HUDEP-2 (cell line): ENCODE measurements around the gene DUS2.
"Not testable (repeated sequence)": the region's sequence is repeated elsewhere in the genome, so short reads cannot be mapped to it uniquely, and the experiment has no call there.

Experiments used
- DNase-seq, 76 experiments: peaks; one replicate each; lab custom pipeline; 2025; ENCODE audit not compliant: unreplicated experiment in 76 of 76; lab: John Stamatoyannopoulos, UW

Gene DUS2

GRCh38 chr16:67998231-67998778, 24.8 kb upstream of the DUS2 start:
- DNase-seq: not testable (repeated sequence)

GRCh38 chr16:67998779-67999688, 24.1 kb upstream of the DUS2 start, which contains the start of gene DPEP2:
TSS of gene DPEP2 (minus strand) at chr16:67999484. CDS start at chr16:67993212, 6,272 bp downstream.
- DNase-seq: peak in 2 of 76 experiments; percentile 5 to 21

DNA sequence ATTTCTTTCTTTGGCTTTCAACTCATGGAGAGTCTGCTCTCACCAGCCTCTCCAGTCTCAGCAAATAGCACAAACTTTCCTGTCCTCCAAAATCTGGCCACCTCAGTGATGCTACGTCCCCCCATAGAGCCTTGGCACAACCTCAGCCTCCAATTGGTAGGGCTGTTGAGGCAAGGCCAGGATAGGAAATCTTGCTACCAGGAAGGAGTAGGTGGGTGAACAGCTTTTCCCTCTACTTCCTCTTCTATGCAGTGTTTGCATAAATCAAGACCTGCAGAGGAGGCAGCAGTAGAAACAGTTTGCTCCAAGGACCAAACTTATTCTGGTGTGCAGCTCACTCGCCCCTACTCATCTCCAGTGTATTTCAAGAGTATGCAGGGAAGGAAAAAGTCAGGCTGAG, 23.1 kb upstream of the DUS2 start:
- no peak for DNase-seq

GRCh38 chr16:68000450-68000849, 22.6 kb upstream of the DUS2 start:
- DNase-seq: no peak

GRCh38 chr16:68003031-68003430, 20.1 kb upstream of the DUS2 start:
- DNase-seq: no peak

GRCh38 chr16:68005211-68005610, 17.9 kb upstream of the DUS2 start:
- DNase-seq: no peak

GRCh38 chr16:68005786-68006286, 17.2 kb upstream of the DUS2 start:
- peak in 5 of 76 experiments; percentile 3 to 24 (median 12) for DNase-seq

DNA sequence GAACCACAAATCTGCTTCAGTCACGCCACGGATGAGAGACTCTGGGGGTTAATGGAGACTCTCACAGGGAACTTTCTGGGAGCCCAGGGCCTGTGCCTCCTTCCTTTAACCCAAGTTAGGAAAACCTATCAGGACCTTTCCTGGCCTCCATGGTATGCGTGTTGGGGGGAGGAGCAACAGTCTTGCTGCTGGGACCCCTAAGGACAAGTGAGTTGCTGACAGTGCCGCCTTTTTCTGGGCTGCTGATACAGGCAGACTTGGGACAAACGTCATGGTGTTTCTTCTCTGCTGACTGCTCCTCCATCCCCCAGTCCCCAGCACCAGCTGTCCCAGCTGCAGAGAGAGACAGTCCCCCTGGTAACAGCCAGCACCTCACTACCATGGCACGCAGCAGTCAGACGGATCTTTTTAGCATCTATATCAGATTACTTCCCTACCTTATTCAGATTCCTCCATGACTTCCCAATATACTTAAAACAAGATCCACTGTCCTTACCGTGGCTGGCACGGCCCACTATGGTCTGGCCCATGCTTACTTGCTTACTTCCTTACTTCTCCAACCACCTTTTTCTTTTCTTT, 13.8 kb upstream of the DUS2 start:
- DNase-seq: no peak

DNA sequence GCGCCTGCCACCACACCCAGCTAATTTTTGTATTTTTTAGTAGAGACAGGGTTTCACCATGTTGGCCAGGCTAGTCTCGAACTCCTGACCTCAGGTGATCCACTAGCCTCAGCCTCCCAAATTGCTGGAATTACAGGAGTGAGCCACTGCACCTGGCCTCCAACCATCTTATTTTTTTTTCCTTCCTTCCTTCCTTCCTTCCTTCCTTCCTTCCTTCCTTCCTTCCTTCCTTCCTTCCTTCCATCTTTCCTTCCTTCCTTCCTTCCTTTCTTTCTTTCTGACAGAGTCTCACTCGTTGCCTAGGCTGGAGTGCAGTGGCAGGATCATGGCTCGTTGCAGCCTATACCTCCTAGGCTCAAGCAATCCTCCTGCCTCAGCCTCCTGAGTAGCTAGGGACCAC, 13.2 kb upstream of the DUS2 start:
- DNase-seq: not testable (repeated sequence)

GRCh38 chr16:68013440-68013839, 9.6 kb upstream of the DUS2 start:
- no peak for DNase-seq

DNA sequence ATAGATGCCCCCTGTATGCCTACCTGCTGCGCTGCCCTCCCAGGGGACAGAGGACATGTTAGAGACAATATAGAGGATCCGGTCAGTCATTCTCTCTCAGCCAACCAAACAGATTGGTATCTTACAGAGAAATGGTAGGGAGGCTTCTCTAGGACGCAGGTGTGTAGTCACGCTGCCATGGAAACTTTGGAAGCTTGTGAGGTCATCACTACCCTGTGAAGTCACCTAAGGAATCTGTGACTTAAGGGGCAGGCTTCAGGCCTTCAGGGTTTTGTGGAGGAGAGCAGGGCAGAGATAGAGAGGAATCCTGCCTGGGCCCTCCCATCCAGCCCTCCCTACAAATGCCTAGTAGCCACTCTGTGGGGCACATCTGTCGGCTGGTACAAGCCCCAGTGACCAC, 7.4 kb upstream of the DUS2 start, which contains the start of gene DPEP2NB:
Gene DPEP2NB (minus strand): TSS at position 231 of the 400 bp plus-strand sequence. CDS start 141 bp downstream, at position 90.
- no peak for DNase-seq

DNA sequence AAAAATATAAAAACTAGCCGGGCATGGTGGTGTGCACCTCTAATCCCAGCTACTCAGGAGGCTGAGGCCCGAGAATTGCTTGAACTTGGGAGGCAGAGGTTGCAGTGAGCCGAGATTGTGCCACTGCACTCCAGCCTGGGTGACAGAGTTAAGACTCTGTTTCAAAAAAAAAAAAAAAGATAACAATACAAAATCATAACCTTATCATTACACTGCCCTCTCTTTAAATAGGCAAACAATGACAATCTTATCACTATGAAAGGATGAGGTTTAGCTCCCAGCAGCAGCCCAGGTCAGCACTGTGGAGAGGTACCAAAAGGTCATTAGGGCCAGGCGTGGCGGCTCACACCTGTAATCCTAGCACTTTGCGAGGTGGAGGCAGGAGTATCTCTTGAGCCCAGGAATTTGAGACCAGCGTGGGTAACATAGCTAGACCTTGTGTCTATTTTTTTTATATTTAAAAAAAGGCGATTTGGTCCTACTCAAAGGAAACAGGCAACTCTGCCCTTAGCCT, 3.9 kb upstream of the DUS2 start:
- no peak for DNase-seq

DNA sequence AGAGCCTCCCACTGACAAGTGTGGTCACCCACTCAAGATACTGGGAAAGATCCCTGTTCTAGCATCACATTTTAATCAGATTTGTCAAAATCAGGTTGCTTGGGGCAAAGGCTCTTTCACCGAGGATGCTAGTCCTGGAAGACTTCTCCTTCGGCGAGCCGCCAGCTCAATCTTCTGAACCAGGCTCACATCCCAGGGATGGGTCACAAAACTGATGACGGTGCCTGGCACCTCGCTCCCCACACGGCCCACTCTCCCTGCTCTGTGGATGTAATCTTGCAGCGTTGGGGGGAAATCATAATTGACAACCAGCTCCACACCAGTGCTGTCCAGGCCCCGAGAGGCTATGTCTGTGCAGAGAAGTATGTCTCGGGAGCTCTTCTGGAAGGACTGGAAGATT, 1.6 kb upstream of the DUS2 start:
- DNase-seq: no peak

DNA sequence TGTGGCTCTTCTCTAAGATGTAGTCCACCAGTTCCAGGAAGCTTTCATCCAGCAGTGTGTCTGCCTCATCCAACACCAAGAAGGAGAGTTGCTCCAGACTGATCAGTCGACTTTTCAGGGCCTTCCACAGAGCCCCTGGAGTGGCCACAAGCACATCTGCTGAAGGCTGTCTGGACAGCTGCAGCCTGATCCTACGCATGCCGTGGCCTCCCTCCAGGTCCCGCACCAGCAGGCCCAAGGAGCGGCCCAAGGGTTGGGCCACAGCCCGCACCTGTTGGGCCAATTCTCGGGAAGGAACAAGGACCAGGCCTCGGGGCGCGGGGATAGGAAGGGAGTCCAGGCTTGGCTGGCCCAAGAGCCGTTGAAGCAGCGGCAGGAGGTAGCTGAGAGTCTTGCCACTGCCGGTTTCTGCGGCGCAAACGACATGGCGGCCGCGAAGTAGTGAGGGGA, 781 bp upstream of the DUS2 start:
- peak in 2 of 76 experiments; percentile 22 to 30 for DNase-seq

- DNase-seq: no peak
Observed at GRCh38 chr16:68028996-68029395, 5.9 kb downstream of the DUS2 start.

- DNase-seq: not testable (repeated sequence)
Observed at GRCh38 chr16:68030108-68030507, 7.0 kb downstream of the DUS2 start.

DNA sequence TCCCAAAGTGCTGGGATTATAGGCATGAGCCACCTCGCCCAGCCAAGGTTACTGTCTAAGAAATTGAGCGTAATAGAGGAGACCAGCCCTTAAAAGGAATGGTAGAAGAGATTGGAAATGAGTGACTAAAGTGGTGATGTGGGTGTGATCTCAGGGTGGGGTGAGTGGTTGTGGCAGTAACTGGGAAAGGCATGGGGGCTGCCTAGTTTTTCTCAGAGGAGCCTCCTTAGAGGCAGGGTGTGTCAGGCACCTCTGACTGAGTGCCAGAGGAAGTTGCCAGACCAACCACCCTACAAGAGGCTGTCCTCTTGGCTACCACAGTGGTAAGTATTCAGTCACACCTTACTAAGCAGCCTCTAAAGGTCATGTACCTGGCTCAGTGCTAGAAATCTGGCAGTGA, 8.9 kb downstream of the DUS2 start:
- peak in 68 of 76 experiments; percentile 6 to 77 (median 46) for DNase-seq

DNA sequence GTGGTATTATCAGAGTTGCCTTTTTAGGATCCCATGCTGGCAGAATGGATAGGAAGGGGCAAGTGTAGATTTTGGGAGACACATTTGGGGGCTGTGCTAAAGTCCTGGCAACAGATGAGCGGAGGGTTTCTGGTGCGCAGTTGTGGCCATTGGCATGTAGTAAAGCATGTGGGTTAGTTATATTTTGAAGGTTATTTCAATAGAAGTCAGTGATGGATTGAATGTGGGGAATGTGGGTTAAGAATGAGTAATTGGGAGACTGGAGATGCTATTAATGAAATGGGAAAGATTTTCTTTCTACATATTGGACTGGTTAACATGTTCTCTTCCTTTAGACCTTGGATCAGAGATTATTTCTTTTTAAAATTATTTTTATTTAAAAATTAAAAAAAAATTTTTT, 10.0 kb downstream of the DUS2 start:
- DNase-seq: no peak

DNA sequence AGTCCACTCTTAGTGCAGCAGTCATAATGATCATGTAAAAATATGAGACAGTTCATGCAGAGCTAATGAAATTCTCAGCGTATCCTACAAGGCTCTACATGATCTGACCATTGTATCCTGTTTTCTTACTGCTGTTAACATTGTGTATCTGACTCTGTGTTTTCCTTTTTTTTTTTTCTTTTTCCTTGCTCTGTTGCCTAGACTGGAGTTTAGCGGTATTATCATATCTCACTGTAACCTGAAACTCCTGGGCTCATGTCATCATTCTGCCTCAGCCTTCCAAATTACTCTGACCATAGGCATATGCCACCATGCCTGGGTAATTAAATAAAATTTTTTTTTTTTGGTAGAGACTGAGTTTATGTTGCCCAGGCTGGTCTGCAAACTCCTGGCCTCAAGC, 12.1 kb downstream of the DUS2 start:
- DNase-seq: no peak

GRCh38 chr16:68037841-68038597, 14.9 kb downstream of the DUS2 start:
- no peak for DNase-seq
